Retinal pigment epithelial cell (primary cell): ENCODE data around the gene CASS4.
"Not testable (repeated sequence)": the region's sequence is repeated elsewhere in the genome, so short reads cannot be mapped to it uniquely, and the experiment has no call there.

Experiments used
- DNase-seq: peaks from one replicate; pipeline ENCODE4 v3.0.0-alpha.2; 2010; ENCODE audit warnings: low read depth
- H3K4me3 ChIP-seq: 2 replicates; pipeline ENCODE4 v1.5.1; 2011; ENCODE audit warnings: mild to moderate bottlenecking, low read length, control low read depth, moderate library complexity
- TF ChIP-seq, protein P1 (sequence below): conservative IDR thresholded peaks from 2 replicates; pipeline ENCODE4 v1.5.1; 2011; ENCODE audit warnings: low read depth, low read length, control low read depth, inconsistent platforms

CASS4 gene

DNA sequence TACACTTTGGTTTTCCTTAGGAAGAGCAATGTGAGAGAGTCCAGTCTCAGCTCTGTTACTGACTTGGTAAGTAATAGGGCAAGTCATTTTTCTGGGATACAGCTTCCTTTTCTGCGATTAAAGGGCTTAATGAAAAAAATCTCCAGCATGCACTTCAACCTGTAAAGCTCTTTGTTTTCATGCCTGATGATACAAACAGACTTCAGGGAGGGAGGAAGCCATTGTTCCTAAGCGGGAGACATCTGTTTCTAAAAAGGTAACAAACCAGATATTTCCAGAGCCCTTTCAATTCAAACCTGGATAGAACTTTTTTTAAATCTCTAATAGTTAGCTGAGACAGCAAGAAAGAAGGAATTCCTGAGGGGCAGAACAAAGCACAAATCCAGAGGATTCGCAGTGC is 5.2 kb upstream of the CASS4 start:
- DNase-seq = no peak
- no peak overlapping the region for H3K4me3 ChIP-seq
- TF ChIP-seq, protein P1, sequence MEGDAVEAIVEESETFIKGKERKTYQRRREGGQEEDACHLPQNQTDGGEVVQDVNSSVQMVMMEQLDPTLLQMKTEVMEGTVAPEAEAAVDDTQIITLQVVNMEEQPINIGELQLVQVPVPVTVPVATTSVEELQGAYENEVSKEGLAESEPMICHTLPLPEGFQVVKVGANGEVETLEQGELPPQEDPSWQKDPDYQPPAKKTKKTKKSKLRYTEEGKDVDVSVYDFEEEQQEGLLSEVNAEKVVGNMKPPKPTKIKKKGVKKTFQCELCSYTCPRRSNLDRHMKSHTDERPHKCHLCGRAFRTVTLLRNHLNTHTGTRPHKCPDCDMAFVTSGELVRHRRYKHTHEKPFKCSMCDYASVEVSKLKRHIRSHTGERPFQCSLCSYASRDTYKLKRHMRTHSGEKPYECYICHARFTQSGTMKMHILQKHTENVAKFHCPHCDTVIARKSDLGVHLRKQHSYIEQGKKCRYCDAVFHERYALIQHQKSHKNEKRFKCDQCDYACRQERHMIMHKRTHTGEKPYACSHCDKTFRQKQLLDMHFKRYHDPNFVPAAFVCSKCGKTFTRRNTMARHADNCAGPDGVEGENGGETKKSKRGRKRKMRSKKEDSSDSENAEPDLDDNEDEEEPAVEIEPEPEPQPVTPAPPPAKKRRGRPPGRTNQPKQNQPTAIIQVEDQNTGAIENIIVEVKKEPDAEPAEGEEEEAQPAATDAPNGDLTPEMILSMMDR = no peak

DNA sequence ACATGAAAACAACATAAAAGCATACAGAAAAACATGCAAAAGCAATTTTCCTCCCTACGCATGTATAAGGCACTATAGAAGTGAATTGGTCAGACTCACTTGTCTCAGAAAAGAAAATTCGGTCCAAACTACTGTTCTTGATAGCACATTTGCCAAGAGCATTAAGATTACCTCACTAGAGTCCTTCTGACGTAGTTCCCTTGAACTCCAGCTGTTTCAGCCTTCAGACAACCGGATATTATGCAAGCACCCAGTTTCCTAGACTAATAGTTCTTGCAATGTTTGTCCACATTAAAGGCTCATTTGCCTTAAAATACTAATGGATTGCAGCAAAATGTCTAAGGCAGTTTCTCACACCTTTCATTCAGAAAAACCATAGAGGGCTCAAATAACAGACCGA is 2.5 kb upstream of the CASS4 start:
- TF ChIP-seq, protein P1 = no peak
- no peak for DNase-seq
- no peak overlapping the region for H3K4me3 ChIP-seq

DNA sequence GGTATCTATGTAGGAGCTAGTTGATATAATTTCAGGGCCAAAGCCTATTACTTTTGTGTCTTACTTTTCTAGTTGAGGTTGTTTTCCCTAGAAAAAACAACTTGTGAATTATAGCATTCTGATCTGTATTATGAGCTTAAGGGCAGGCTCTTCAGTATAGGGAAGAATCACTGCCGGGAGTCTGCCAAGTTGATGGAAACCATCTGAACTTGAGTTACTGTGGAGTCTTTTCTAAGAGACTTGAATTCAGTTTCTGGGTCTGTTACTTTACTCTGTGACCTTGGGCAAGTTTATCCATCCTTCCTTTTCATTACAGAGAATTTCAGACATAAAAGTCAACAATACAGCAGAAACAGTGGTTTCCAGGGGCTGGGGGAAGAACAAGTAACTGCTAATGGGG is 2.1 kb upstream of the CASS4 start:
- no peak overlapping the region for H3K4me3 ChIP-seq
- TF ChIP-seq, protein P1 = no peak
- no peak for DNase-seq

DNA sequence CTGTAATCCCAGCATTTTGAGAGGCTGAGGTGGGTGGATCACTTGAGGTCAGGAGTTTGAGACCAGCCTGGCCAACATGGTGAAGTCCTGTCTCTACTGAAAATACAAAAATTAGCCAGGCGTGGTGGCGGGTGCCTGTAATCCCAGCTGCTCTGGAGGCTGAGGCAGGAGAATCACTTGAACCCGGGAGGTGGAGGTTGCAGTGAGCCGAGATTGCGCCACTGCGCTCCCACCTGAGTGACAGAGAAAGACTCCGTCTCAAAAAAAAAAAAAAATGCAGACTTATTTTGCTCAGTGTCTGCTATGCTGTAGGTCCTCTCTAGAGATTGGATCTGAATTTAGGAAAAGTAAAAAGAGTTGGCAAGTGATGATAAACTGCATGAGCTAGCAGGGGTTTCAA is 773 bp upstream of the CASS4 start:
- DNase-seq, H3K4me3 ChIP-seq: not testable (repeated sequence)

DNA sequence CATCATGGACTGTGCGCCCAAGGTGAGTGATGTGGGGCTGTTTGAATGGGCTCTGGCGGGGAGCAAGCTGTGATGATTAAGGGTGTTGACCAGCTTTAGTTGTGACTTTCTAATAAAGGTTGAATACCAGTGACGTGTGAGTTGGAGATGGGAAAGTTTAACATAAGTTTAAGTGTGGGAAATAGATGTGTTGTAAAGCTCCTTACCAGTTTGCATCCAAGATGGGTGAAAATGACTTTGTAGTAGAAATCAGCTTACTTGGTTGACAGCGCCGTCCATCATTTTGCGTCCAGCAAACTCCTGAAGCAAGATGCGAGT is 372 bp downstream of the CASS4 start:
- no peak overlapping the region for H3K4me3 ChIP-seq
- TF ChIP-seq, protein P1 = no peak
- DNase-seq = no peak

DNA sequence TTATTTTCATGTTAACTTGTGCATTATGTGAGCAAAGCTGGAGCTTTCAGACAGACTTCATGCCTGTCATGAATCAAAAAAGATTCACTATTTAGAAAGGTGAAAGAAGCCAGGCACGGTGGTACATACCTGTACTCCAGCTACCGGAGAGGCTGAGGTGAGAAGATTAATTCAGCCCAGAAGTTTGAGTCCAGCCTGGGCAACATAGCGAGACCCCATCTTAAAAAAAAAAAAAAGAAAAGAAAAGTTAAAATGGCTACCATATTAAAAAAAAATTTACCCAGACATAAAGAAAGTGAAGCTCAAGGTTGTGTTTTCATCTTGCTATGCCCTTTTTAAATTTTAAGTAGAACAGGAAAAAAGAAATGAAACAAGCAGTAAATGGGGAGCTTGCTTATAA is 889 bp downstream of the CASS4 start:
- no peak for DNase-seq
- no peak overlapping the region for H3K4me3 ChIP-seq
- TF ChIP-seq, protein P1 = no peak

DNA sequence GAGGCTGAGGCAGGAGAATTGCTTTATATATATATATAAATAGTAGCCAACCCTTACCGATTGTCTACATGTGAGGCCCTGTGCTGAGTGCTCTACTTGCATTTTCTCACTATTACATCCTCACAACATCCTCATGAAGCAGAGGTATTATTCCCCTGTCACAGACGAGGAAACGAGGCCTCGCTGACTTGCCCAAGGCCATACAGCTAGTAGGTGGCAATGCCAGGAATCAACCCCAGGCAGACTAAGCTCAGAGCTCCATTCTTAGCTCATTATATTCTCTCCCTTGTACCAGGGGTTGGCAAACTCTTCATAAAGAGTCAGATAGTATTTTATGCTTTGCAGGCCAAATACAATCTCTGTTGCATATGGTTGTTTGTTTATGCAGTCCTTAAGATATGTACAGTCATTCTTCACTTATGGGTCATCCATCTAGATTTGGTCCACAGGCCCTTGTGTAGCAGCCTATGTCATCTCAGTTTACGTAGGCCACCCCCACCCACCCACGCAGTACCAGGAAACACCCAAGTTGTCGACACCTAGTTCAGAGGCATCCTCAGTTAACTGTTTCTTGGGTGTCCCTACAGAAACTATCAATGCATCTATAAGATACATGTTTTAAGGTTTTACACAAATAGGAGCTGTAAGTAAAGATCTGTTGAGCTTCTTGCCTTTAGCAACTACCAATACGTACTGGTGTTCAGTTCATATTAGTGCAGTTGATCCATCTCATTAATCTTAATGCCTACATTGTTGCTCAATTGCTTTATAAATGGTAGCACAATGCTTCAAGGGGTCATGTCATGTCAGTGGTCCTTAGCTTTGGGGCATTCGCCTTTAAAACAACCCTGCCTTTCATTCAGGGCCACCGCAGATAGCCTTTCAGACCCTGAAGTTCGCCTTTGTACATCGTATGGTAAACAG is 3.0 kb downstream of the CASS4 start:
- TF ChIP-seq, protein P1 = no peak
- H3K4me3 ChIP-seq = no peak overlapping the region
- no peak for DNase-seq
